ENCODE data around the gene CELSR2. TPM values are rescaled to one million over a fixed set of nuclear protein-coding genes. Genes with fewer than 3 reads are reported as not detected.
"Not testable (repeated sequence)": the region's sequence is repeated elsewhere in the genome, so short reads cannot be mapped to it uniquely, and the experiment has no call there.

The CELSR2 gene
- total RNA-seq, 2 donors from 2014 or later = 2.5 to 3.1 TPM

- peaks cover 0 to 2% of the 10 kb centered on the region in 2 donors for H3K9me3 Mint-ChIP-seq
- ATAC-seq (replicated peaks in 1 of 2) (peak; percentile 84 to 88), DNase-seq (peak; percentile 90 to 94)
- peak within 1 kb of the TSS; percentile 96 for H3K27ac Mint-ChIP-seq
- H3K36me3 Mint-ChIP-seq (ENCODE audit: insufficient read depth in 2 of 2) = peaks cover 24 to 36% of the 10 kb centered on the region in 2 donors
- H3K27me3 Mint-ChIP-seq (ENCODE audit: low read depth) = no peaks in the 10 kb centered on the region
- H3K4me3 Mint-ChIP-seq = peak within 1 kb of the TSS; percentile 91 to 94
- H3K4me1 Mint-ChIP-seq (ENCODE audit: low read depth) = peaks cover 37% of the 10 kb centered on the region
Measured at GRCh38 chr1:109213824-109214693, 35.3 kb upstream of the CELSR2 start, which contains the start of gene SARS1. TSS of gene SARS1 (plus strand) at chr1:109213918. CDS start at chr1:109213993, 75 bp downstream.

GRCh38 chr1:109214695-109215623, 34.4 kb upstream of the CELSR2 start:
- peak; percentile 71 to 78 for ATAC-seq (replicated peaks in 1 of 2)
- Mint-ChIP-seq H3K36me3 (ENCODE audit: insufficient read depth in 2 of 2) (peaks cover 24 to 42% of the 10 kb centered on the region in 2 donors), H3K4me1 (ENCODE audit: low read depth) (peaks cover 43% of the 10 kb centered on the region), H3K4me3 (peak overlapping the region; percentile 91 to 94), H3K27ac (peak overlapping the region; percentile 96), H3K9me3 (peaks cover 0 to 2% of the 10 kb centered on the region in 2 donors), H3K27me3 (ENCODE audit: low read depth) (no peaks in the 10 kb centered on the region)
- DNase-seq = peak; percentile 77 to 78

- no peak for DNase-seq
- H3K27me3 Mint-ChIP-seq (ENCODE audit: low read depth) = no peaks in the 10 kb centered on the region
- no peak for ATAC-seq (replicated peaks in 1 of 2)
- H3K36me3 Mint-ChIP-seq (ENCODE audit: insufficient read depth in 2 of 2) = peaks cover 25 to 45% of the 10 kb centered on the region in 2 donors
- peaks cover 0 to 2% of the 10 kb centered on the region in 2 donors for H3K9me3 Mint-ChIP-seq
- H3K4me3 Mint-ChIP-seq = peak overlapping the region; percentile 91 to 94
- H3K27ac Mint-ChIP-seq = peak overlapping the region; percentile 96
- H3K4me1 Mint-ChIP-seq (ENCODE audit: low read depth) = peaks cover 53% of the 10 kb centered on the region
Measured at GRCh38 chr1:109216662-109217061, 32.7 kb upstream of the CELSR2 start.

- H3K27me3 Mint-ChIP-seq (ENCODE audit: low read depth) = no peaks in the 10 kb centered on the region
- DNase-seq (no peak), ATAC-seq (replicated peaks in 1 of 2) (no peak)
- H3K36me3 Mint-ChIP-seq (ENCODE audit: insufficient read depth in 2 of 2) = peaks cover 28 to 58% of the 10 kb centered on the region in 2 donors
- peak overlapping the region; percentile 76 for H3K27ac Mint-ChIP-seq
- H3K9me3 Mint-ChIP-seq = peaks cover 1 to 2% of the 10 kb centered on the region in 2 donors
- peak overlapping the region; percentile 9 to 49 for H3K4me3 Mint-ChIP-seq
- H3K4me1 Mint-ChIP-seq (ENCODE audit: low read depth) = peaks cover 62% of the 10 kb centered on the region
Measured at GRCh38 chr1:109218516-109218915, 30.8 kb upstream of the CELSR2 start.

GRCh38 chr1:109221201-109221600, 28.1 kb upstream of the CELSR2 start:
- not testable (repeated sequence) for H3K27ac Mint-ChIP-seq; ATAC-seq (replicated peaks in 1 of 2); DNase-seq; H3K4me3 Mint-ChIP-seq; H3K9me3 Mint-ChIP-seq; H3K27me3 Mint-ChIP-seq (ENCODE audit: low read depth)
- Mint-ChIP-seq H3K36me3 (ENCODE audit: insufficient read depth in 2 of 2) (peaks cover 17 to 51% of the 10 kb centered on the region in 2 donors), H3K4me1 (ENCODE audit: low read depth) (peaks cover 70% of the 10 kb centered on the region)

- H3K4me3 Mint-ChIP-seq = no peak overlapping the region
- H3K9me3 Mint-ChIP-seq = peaks cover 0 to 1% of the 10 kb centered on the region in 2 donors
- DNase-seq (no peak), ATAC-seq (replicated peaks in 1 of 2) (peak; percentile 30 to 43)
- peaks cover 8 to 46% of the 10 kb centered on the region in 2 donors for H3K36me3 Mint-ChIP-seq (ENCODE audit: insufficient read depth in 2 of 2)
- H3K4me1 Mint-ChIP-seq (ENCODE audit: low read depth) = peaks cover 44% of the 10 kb centered on the region
- H3K27me3 Mint-ChIP-seq (ENCODE audit: low read depth) = no peaks in the 10 kb centered on the region
- H3K27ac Mint-ChIP-seq = no peak overlapping the region
Measured at GRCh38 chr1:109225308-109225707, 24.0 kb upstream of the CELSR2 start.

- DNase-seq (no peak), ATAC-seq (replicated peaks in 1 of 2) (no peak)
- Mint-ChIP-seq H3K27ac (no peak overlapping the region), H3K4me3 (no peak overlapping the region), H3K4me1 (ENCODE audit: low read depth) (peaks cover 41% of the 10 kb centered on the region), H3K27me3 (ENCODE audit: low read depth) (no peaks in the 10 kb centered on the region), H3K9me3 (peaks cover 0 to 1% of the 10 kb centered on the region in 2 donors), H3K36me3 (ENCODE audit: insufficient read depth in 2 of 2) (peaks cover 9 to 48% of the 10 kb centered on the region in 2 donors)
Measured at GRCh38 chr1:109225711-109226445, 23.5 kb upstream of the CELSR2 start.

GRCh38 chr1:109228167-109228566, 21.2 kb upstream of the CELSR2 start:
- ATAC-seq (replicated peaks in 1 of 2) = no peak
- Mint-ChIP-seq H3K27ac (no peak overlapping the region), H3K27me3 (ENCODE audit: low read depth) (no peaks in the 10 kb centered on the region)

GRCh38 chr1:109229531-109230127, 19.7 kb upstream of the CELSR2 start:
- ATAC-seq (replicated peaks in 1 of 2) (no peak), DNase-seq (no peak)
- H3K36me3 Mint-ChIP-seq (ENCODE audit: insufficient read depth in 2 of 2) = peaks cover 8 to 35% of the 10 kb centered on the region in 2 donors
- H3K4me1 Mint-ChIP-seq (ENCODE audit: low read depth) = peaks cover 12% of the 10 kb centered on the region
- no peaks in the 10 kb centered on the region for H3K9me3 Mint-ChIP-seq
- H3K27ac Mint-ChIP-seq = no peak overlapping the region
- no peak overlapping the region for H3K4me3 Mint-ChIP-seq
- H3K27me3 Mint-ChIP-seq (ENCODE audit: low read depth) = no peaks in the 10 kb centered on the region

More at GRCh38 chr1:109228167-109228566, 21.2 kb upstream of the CELSR2 start:
- Mint-ChIP-seq H3K9me3 (no peaks in the 10 kb centered on the region), H3K36me3 (ENCODE audit: insufficient read depth in 2 of 2) (peaks cover 10 to 38% of the 10 kb centered on the region in 2 donors), H3K4me3 (no peak overlapping the region), H3K4me1 (ENCODE audit: low read depth) (peaks cover 27% of the 10 kb centered on the region)
- DNase-seq = no peak

GRCh38 chr1:109231066-109231465, 18.3 kb upstream of the CELSR2 start:
- no peak overlapping the region for H3K27ac Mint-ChIP-seq
- H3K9me3 Mint-ChIP-seq = no peaks in the 10 kb centered on the region
- ATAC-seq (replicated peaks in 1 of 2) (no peak), DNase-seq (no peak)
- no peaks in the 10 kb centered on the region for H3K4me1 Mint-ChIP-seq (ENCODE audit: low read depth)
- H3K36me3 Mint-ChIP-seq (ENCODE audit: insufficient read depth in 2 of 2) = peaks cover 8 to 42% of the 10 kb centered on the region in 2 donors
- H3K27me3 Mint-ChIP-seq (ENCODE audit: low read depth) = no peaks in the 10 kb centered on the region
- no peak overlapping the region for H3K4me3 Mint-ChIP-seq

GRCh38 chr1:109235137-109235536, 14.2 kb upstream of the CELSR2 start:
- H3K4me1 Mint-ChIP-seq (ENCODE audit: low read depth) = peaks cover 5% of the 10 kb centered on the region
- H3K9me3 Mint-ChIP-seq = no peaks in the 10 kb centered on the region
- H3K27ac Mint-ChIP-seq = no peak overlapping the region
- peaks cover 8 to 28% of the 10 kb centered on the region in 2 donors for H3K36me3 Mint-ChIP-seq (ENCODE audit: insufficient read depth in 2 of 2)
- H3K4me3 Mint-ChIP-seq = no peak overlapping the region
- DNase-seq = no peak
- ATAC-seq (replicated peaks in 1 of 2) = no peak
- no peaks in the 10 kb centered on the region for H3K27me3 Mint-ChIP-seq (ENCODE audit: low read depth)

- peaks cover 16% of the 10 kb centered on the region for H3K4me1 Mint-ChIP-seq (ENCODE audit: low read depth)
- DNase-seq (no peak), ATAC-seq (replicated peaks in 1 of 2) (no peak)
- no peak overlapping the region for H3K4me3 Mint-ChIP-seq
- peaks cover 10% of the 10 kb centered on the region for H3K27me3 Mint-ChIP-seq (ENCODE audit: low read depth)
- H3K9me3 Mint-ChIP-seq = no peaks in the 10 kb centered on the region
- H3K36me3 Mint-ChIP-seq (ENCODE audit: insufficient read depth in 2 of 2) = peaks cover 4 to 23% of the 10 kb centered on the region in 2 donors
- no peak overlapping the region for H3K27ac Mint-ChIP-seq
Measured at GRCh38 chr1:109237512-109237911, 11.8 kb upstream of the CELSR2 start.
